SK-N-SH (cell line): ENCODE measurements around the gene TMEM97. TPM values are rescaled to one million over a fixed set of nuclear protein-coding genes. Genes with fewer than 3 reads are reported as not detected.

ENCODE experiments used
- CTCF ChIA-PET: fragments of 300-600, 350-600 bp; formaldehyde crosslinking; extraction: SDS; loops from one replicate; lab custom pipeline; 2021; lab: Yijun Ruan, JAX
- POLR2A ChIA-PET: fragments of 350-600 bp; sonication (Branson Sonifier 250); formaldehyde crosslinking; extraction: SDS; loops from one replicate; lab custom pipeline; 2020; ENCODE audit warnings: antibody characterized with exemption, inconsistent platforms; lab: Yijun Ruan, JAX
- DNase-seq: peaks from one replicate; pipeline ENCODE4 v3.0.0; 2012
- H2AFZ ChIP-seq: fragments of 200-600 bp; sonication (generic); 2 replicates; pipeline ENCODE4 v1.8.1; 2016; ENCODE audit warnings: antibody characterized with exemption, mild to moderate bottlenecking, low read depth
- H3F3A ChIP-seq: fragments of 200-600 bp; sonication (generic); replicated peaks from 2 replicates; pipeline ENCODE3; 2016; ENCODE audit warnings: antibody characterized with exemption, mild to moderate bottlenecking; ENCODE audit not compliant: insufficient read depth
- H3K27ac ChIP-seq, 2 experiments: fragments of 200-500 bp in 1 of 2; fragments of 200-600 bp in 1 of 2; sonication (Bioruptor generic) in 1 of 2; sonication (generic), shearing (Covaris generic) in 1 of 2; 2 replicates each; pipeline versions ENCODE4 v1.5.1 to v1.6.1; 2014 to 2016; ENCODE audit warnings: low read depth in 2 of 2, inconsistent platforms in 1 of 2, low read length in 1 of 2, mild to moderate bottlenecking in 1 of 2, mixed read lengths in 1 of 2
- H3K27me3 ChIP-seq: fragments of 200-600 bp; sonication (generic), shearing (Covaris generic); 2 replicates; pipeline ENCODE4 v1.6.1; 2016; ENCODE audit warnings: mixed run types; ENCODE audit not compliant: insufficient read depth
- H3K36me3 ChIP-seq, 2 experiments: fragments of 200-500 bp in 1 of 2; fragments of 200-600 bp in 1 of 2; sonication (Bioruptor generic) in 1 of 2; sonication (generic) in 1 of 2; replicated peaks in 1 of 2; 2 replicates each; pipeline versions ENCODE3 to v1.5.1; 2014 to 2016; ENCODE audit warnings: low read length in 1 of 2, mild to moderate bottlenecking in 1 of 2; ENCODE audit not compliant: insufficient read depth in 2 of 2, control insufficient read depth in 1 of 2
- H3K4me1 ChIP-seq, 2 experiments: fragments of 200-500 bp in 1 of 2; fragments of 200-600 bp in 1 of 2; sonication (Bioruptor generic) in 1 of 2; sonication (generic), shearing (Covaris generic) in 1 of 2; 2 replicates each; pipeline versions ENCODE4 v1.5.1 to v1.6.1; 2014 to 2016; ENCODE audit warnings: low read depth in 1 of 2, low read length in 1 of 2, mixed run types in 1 of 2; ENCODE audit not compliant: insufficient read depth in 2 of 2, control insufficient read depth in 1 of 2
- H3K4me2 ChIP-seq: fragments of 200-600 bp; sonication (generic), shearing (Covaris generic); 2 replicates; pipeline ENCODE4 v1.6.1; 2017; ENCODE audit warnings: mixed run types
- H3K4me3 ChIP-seq, 2 experiments: fragments of 200-500 bp in 1 of 2; fragments of 200-600 bp in 1 of 2; sonication (Bioruptor generic) in 1 of 2; sonication (generic), shearing (Covaris generic) in 1 of 2; 2 replicates each; pipeline versions ENCODE4 v1.5.1 to v1.8.1; 2014 to 2016; ENCODE audit warnings: low read depth in 2 of 2, inconsistent platforms in 1 of 2, low read length in 1 of 2, mild to moderate bottlenecking in 1 of 2, mixed read lengths in 1 of 2, moderate library complexity in 1 of 2
- H3K79me2 ChIP-seq: fragments of 200-600 bp; sonication (generic); 2 replicates; pipeline ENCODE4 v1.8.1; 2017; ENCODE audit warnings: mild to moderate bottlenecking; ENCODE audit not compliant: insufficient read depth
- H3K9ac ChIP-seq: fragments of 200-600 bp; sonication (generic); 2 replicates; pipeline ENCODE4 v1.6.1; 2017; ENCODE audit warnings: mixed run types
- H3K9me2 ChIP-seq: fragments of 200-600 bp; sonication (generic); 2 replicates; pipeline ENCODE4 v1.6.1; 2017; ENCODE audit warnings: mixed run types
- H3K9me3 ChIP-seq: fragments of 200-600 bp; sonication (generic); 2 replicates; pipeline ENCODE4 v1.6.1; 2017; ENCODE audit warnings: mixed run types, mild to moderate bottlenecking, moderate library complexity
- H4K20me1 ChIP-seq: fragments of 200-600 bp; sonication (generic); 2 replicates; pipeline ENCODE4 v1.6.1; 2017; ENCODE audit warnings: mild to moderate bottlenecking, mixed run types; ENCODE audit not compliant: insufficient read depth
- CHD2 ChIP-seq: fragments of 150-350 bp; IDR thresholded peaks from 2 replicates; pipeline ENCODE4 v1.6.1; 2018; ENCODE audit warnings: low read length; ENCODE audit not compliant: partially characterized antibody
- FOXM1 ChIP-seq: IDR thresholded peaks from 2 replicates; pipeline ENCODE4 v1.4.0; 2012; ENCODE audit warnings: low read depth, mild to moderate bottlenecking
- GABPA ChIP-seq: IDR thresholded peaks from 2 replicates; pipeline ENCODE4 v1.4.0; 2012; ENCODE audit warnings: low read depth, mild to moderate bottlenecking
- GATA2 ChIP-seq: sonication (generic); formaldehyde crosslinking; IDR thresholded peaks from 2 replicates; pipeline ENCODE4 v1.5.0; 2020; ENCODE audit warnings: mild to moderate bottlenecking, missing genetic modification reagents
- IRF3 ChIP-seq: fragments of 150-350 bp; IDR thresholded peaks from 2 replicates; pipeline ENCODE4 v1.6.1; 2016; ENCODE audit warnings: mild to moderate bottlenecking, low read depth, low read length
- JUND ChIP-seq: IDR thresholded peaks from 2 replicates; pipeline ENCODE4 v1.4.0; 2012
- MEF2A ChIP-seq: IDR thresholded peaks from 2 replicates; pipeline ENCODE4 v1.4.0; 2012; ENCODE audit warnings: low read depth, borderline replicate concordance
- MXI1 ChIP-seq: IDR thresholded peaks from 2 replicates; pipeline ENCODE4 v1.6.1; 2012; ENCODE audit warnings: mild to moderate bottlenecking, low read depth, low read length, improper control_type of control experiment
- POLR2AphosphoS5 ChIP-seq: IDR thresholded peaks from 2 replicates; pipeline ENCODE4 v1.6.1; 2012; ENCODE audit warnings: low read depth, low read length
- RCOR1 ChIP-seq: fragments of 150-350 bp; IDR thresholded peaks from 2 replicates; pipeline ENCODE4 v1.6.1; 2017; ENCODE audit warnings: antibody characterized with exemption, low read length
- SIN3A ChIP-seq: IDR thresholded peaks from 2 replicates; pipeline ENCODE4 v1.6.1; 2012; ENCODE audit warnings: low read depth, mild to moderate bottlenecking, low read length, moderate library complexity, borderline replicate concordance
- SMC3 ChIP-seq: IDR thresholded peaks from 2 replicates; pipeline ENCODE4 v1.6.1; 2012; ENCODE audit warnings: low read depth, low read length, improper control_type of control experiment
- TAF1 ChIP-seq: IDR thresholded peaks from 2 replicates; pipeline ENCODE4 v1.6.1; 2012; ENCODE audit warnings: low read depth, mild to moderate bottlenecking, low read length, moderate library complexity, borderline replicate concordance
- USF2 ChIP-seq: fragments of 150-350 bp; IDR thresholded peaks from 2 replicates; pipeline ENCODE4 v1.6.1; 2017; ENCODE audit warnings: antibody characterized with exemption, low read length, low read depth, borderline replicate concordance
- ZBTB33 ChIP-seq: IDR thresholded peaks from 2 replicates; pipeline ENCODE4 v1.4.0; 2012; ENCODE audit warnings: low read depth, borderline replicate concordance
- WGBS: methylation state at CpG from one replicate; pipeline ENCODE4 v1.1.6; 2017; ENCODE audit warnings: low lambda C conversion rate; 5-methylcytosine and 5-hydroxymethylcytosine counted together
- polyA plus RNA-seq, 3 experiments: library from polyadenylated mRNA; depleted of rRNA; stranded (reverse); fragments of >200 nt; gene quantifications; 2 replicates each; pipeline ENCODE4 v1.2.3, GENCODE V29; 2012
- TF ChIP-seq, protein P1 (sequence below): fragments of 200-600 bp; sonication (generic); IDR thresholded peaks from 2 replicates; pipeline ENCODE4 v1.6.1; 2017; ENCODE audit warnings: antibody characterized with exemption, mild to moderate bottlenecking, moderate library complexity
- TF ChIP-seq, protein P2 (sequence below): IDR thresholded peaks from 2 replicates; pipeline ENCODE4 v1.4.0; 2012; ENCODE audit warnings: low read depth

The TMEM97 gene
- polyA plus RNA-seq, 1 of the 3 experiments (the other 2 are of a cell fraction), result 8.6 TPM

DNA sequence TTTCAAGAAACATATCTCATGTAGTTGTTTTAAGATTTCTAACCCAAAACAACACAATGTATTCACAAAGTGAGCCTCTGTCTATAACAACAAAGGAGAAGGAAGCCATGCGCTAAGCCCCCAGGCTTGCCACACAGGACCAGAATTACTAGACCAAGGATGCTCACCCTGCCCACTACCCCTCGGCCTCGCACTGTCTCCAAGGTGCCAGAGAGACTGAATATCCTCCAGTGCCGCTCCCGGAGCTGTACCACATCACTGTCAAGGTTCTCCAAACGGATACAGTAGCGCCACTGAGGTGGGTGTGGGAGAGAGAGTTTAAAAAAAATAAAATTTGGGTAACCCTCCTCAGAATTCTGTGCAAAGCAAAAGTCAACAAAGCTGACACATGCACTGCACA lies 31.3 kb downstream of the TMEM97 start:
- Histone ChIP-seq H3K9me3 (no peaks in the 10 kb centered on the region), H4K20me1 (no peaks in the 10 kb centered on the region), H3K9ac (no peak overlapping the region), H3K27me3 (no peaks in the 10 kb centered on the region), H3K36me3 (peaks cover 66 to 73% of the 10 kb centered on the region in 2 experiments), H3K27ac (no peak overlapping the region), H3F3A (peaks cover 36% of the 10 kb centered on the region), H3K79me2 (peaks cover 11% of the 10 kb centered on the region; the same call in 1 of the 2 replicates), H3K4me2 (no peak overlapping the region), H2AFZ (no peak overlapping the region), H3K4me3 (no peak overlapping the region), H3K9me2 (no peaks in the 10 kb centered on the region), H3K4me1 (peaks cover 9 to 22% of the 10 kb centered on the region in 2 experiments)
- DNase-seq, result no peak
- ChIA-PET CTCF (no interaction called here), POLR2A (no interaction called here)
- TF ChIP-seq CHD2, result no peak
- TF ChIP-seq GATA2 (CRISPR knock-in tag), result no peak
- no peak for TF ChIP-seq TAF1
- no peak for TF ChIP-seq IRF3
- TF ChIP-seq ZBTB33, result no peak
- no peak for TF ChIP-seq MEF2A
- TF ChIP-seq SIN3A, result no peak
- whole genome bisulfite sequencing, result 99% methylated on average over 7 of the region's 7 CpGs

DNA sequence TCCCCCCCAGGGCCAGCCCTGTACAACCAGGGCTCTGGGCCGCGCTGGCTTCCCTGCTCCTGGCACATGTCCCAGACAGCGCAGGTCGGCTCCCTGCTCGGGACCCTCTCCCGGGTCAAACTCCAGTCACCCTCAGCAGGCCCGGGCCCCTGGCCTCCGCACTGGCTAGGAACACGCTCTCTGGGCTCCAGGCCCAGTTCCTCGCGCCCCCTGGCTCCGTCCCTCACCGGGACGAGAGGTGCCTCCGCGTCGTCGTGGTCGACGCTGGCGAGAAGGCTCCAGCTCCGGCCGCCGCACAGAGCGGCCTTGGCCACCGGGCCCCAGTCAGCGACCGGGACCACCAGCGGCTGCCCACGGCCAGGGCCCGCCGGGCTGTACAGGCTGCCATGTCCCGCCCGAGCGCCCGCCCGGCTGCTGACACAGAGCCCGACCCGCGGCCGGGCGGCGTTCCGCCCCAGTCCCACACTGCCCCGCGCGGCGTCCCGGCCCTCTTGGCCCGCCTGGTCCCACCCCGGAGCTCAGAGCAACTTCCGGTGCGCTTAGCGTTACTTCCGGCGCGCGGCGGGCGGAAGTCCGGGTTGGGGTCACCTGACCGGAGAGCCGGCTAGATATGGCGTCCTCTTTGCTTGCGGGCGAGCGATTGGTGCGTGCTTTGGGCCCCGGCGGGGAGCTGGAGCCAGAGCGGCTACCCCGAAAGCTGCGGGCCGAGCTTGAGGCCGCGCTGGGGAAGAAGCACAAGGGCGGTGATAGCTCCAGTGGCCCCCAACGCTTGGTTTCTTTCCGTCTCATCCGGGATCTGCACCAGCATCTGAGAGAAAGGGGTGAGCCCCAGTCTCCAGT lies 38.3 kb downstream of the TMEM97 start, which contains the start of gene POLDIP2:
POLDIP2 (minus strand) TSS at position 467 of the 840 bp plus-strand sequence; CDS start at position 388, 79 bp downstream.
- Histone ChIP-seq H2AFZ (peak within 1 kb of the TSS; percentile 76), H3K4me2 (peak within 1 kb of the TSS; percentile 94), H3K27ac (peak within 1 kb of the TSS; percentile 55 to 69; a peak in 2 of 4 replicates), H3K36me3 (peaks cover 49 to 51% of the 10 kb centered on the region in 2 experiments), H3K9me2 (no peaks in the 10 kb centered on the region), H3K4me3 (peak within 1 kb of the TSS; percentile 93 to 99), H3K9ac (peak within 1 kb of the TSS; percentile 94), H4K20me1 (no peaks in the 10 kb centered on the region), H3K9me3 (no peaks in the 10 kb centered on the region), H3K4me1 (peaks cover 14 to 15% of the 10 kb centered on the region in 2 experiments; a peak in 3 of 4 replicates), H3K27me3 (no peaks in the 10 kb centered on the region), H3K79me2 (peaks cover 41% of the 10 kb centered on the region), H3F3A (no peaks in the 10 kb centered on the region)
- WGBS, result 4% methylated on average over 14 of the region's 80 CpGs
- CTCF ChIA-PET, result interaction anchor here (0.6 to 2.1 kb wide), 8 partner anchors 9 to 552 kb away, joined by 3 to 7 read pairs (median 4); partner anchors contain the start of genes IFT20, TNFAIP1 and VTN
- POLR2A ChIA-PET, result interaction anchor here (0.7 to 3.0 kb wide), 7 partner anchors 9 to 48 kb away, joined by 3 to 34 read pairs (median 3); partner anchors contain the start of genes IFT20, SARM1, TNFAIP1 and VTN
- DNase-seq, result peak; percentile 99
- TF ChIP-seq SMC3 (no peak), GATA2 (CRISPR knock-in tag) (no peak), TAF1 (peak; percentile 94), POLR2AphosphoS5 (peak; percentile 82), GABPA (peak; percentile 98), USF2 (peak; percentile 75; the same call in 1 of the 2 replicates), MXI1 (peak; percentile 56; the same call in 1 of the 2 replicates), RCOR1 (peak; percentile 41; the same call in 1 of the 2 replicates), JUND (no peak), FOXM1 (peak; percentile 57; the same call in 1 of the 2 replicates), IRF3 (no peak)
- TF ChIP-seq, protein P1, sequence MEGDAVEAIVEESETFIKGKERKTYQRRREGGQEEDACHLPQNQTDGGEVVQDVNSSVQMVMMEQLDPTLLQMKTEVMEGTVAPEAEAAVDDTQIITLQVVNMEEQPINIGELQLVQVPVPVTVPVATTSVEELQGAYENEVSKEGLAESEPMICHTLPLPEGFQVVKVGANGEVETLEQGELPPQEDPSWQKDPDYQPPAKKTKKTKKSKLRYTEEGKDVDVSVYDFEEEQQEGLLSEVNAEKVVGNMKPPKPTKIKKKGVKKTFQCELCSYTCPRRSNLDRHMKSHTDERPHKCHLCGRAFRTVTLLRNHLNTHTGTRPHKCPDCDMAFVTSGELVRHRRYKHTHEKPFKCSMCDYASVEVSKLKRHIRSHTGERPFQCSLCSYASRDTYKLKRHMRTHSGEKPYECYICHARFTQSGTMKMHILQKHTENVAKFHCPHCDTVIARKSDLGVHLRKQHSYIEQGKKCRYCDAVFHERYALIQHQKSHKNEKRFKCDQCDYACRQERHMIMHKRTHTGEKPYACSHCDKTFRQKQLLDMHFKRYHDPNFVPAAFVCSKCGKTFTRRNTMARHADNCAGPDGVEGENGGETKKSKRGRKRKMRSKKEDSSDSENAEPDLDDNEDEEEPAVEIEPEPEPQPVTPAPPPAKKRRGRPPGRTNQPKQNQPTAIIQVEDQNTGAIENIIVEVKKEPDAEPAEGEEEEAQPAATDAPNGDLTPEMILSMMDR, result peak; percentile 15; the same call in 1 of the 2 replicates
- TF ChIP-seq, protein P2, sequence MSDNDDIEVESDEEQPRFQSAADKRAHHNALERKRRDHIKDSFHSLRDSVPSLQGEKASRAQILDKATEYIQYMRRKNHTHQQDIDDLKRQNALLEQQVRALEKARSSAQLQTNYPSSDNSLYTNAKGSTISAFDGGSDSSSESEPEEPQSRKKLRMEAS, result peak; percentile 77
